HEK293T (cell line): ENCODE measurements around the gene RNF144A.

Source experiments
- FOXA1 ChIP-seq: fragments of 450-650 bp; IDR thresholded peaks from 2 replicates; pipeline ENCODE4 v1.6.1; 2016; ENCODE audit warnings: mild to moderate bottlenecking
- FOXK2 ChIP-seq: fragments of 450-650 bp; IDR thresholded peaks from 2 replicates; pipeline ENCODE4 v1.6.1; 2016; ENCODE audit warnings: mild to moderate bottlenecking
- FOXM1 ChIP-seq: fragments of 450-650 bp; IDR thresholded peaks from 2 replicates; pipeline ENCODE4 v1.6.1; 2017; ENCODE audit warnings: mild to moderate bottlenecking, borderline replicate concordance
- HDGF ChIP-seq: fragments of 450-650 bp; IDR thresholded peaks from 2 replicates; pipeline ENCODE4 v1.6.1; 2017; ENCODE audit warnings: antibody characterized with exemption, borderline replicate concordance
- L3MBTL2 ChIP-seq: fragments of 450-650 bp; conservative IDR thresholded peaks from 2 replicates; pipeline ENCODE4 v1.6.1; 2016; ENCODE audit warnings: mild to moderate bottlenecking
- PKNOX1 ChIP-seq: fragments of 450-650 bp; IDR thresholded peaks from 2 replicates; pipeline ENCODE4 v1.6.1; 2016
- SP1 ChIP-seq: fragments of 450-650 bp; IDR thresholded peaks from 2 replicates; pipeline ENCODE4 v1.6.1; 2017
- SUZ12 ChIP-seq: fragments of 450-650 bp; IDR thresholded peaks from 2 replicates; pipeline ENCODE4 v1.6.1; 2016; ENCODE audit warnings: mild to moderate bottlenecking
- TARDBP ChIP-seq: fragments of 450-650 bp; IDR thresholded peaks from 2 replicates; pipeline ENCODE4 v1.6.1; 2016

- TF ChIP-seq SP1 (no peak), HDGF (no peak), FOXA1 (no peak), PKNOX1 (no peak), TARDBP (no peak), L3MBTL2 (no peak), SUZ12 (no peak), FOXK2 (no peak), FOXM1 (no peak)
Measured at GRCh38 chr2:6958616-6959235, 41.5 kb downstream of the RNF144A start.
